ENCODE data around the gene PLXNA4. TPM values are rescaled to one million over a fixed set of nuclear protein-coding genes. Genes with fewer than 3 reads are reported as not detected.

The PLXNA4 gene
- 0.22 and 0.28 TPM in 2 replicates for polyA plus RNA-seq (2011; rRNA removed)
- polyA minus RNA-seq (2011; rRNA and poly(A)+ RNA removed), result 0.87 and 1.0 TPM in 2 replicates

- no peaks in the 10 kb centered on the region for H3K36me3 ChIP-seq (ENCODE audit: control insufficient read depth, insufficient read depth, low read length)
- H3K4me3 ChIP-seq (ENCODE audit: low read depth, low read length), result peak within 1 kb of the TSS; percentile 14
- ChIA-PET POLR2A (no interaction called here), CTCF (no interaction called here)
- no peak for DNase-seq (ENCODE audit: low read depth)
- no peak for TF ChIP-seq CTCF (IDR thresholded peaks at IDR 0.05; ENCODE audit: insufficient read depth, low read depth, low read length)
- peaks cover 48% of the 10 kb centered on the region for H3K27me3 ChIP-seq (ENCODE audit: control insufficient read depth, insufficient read depth, low read length)
Measured at GRCh38 chr7:132575982-132576720, at the start of gene PLXNA4. TSS of gene PLXNA4 (minus strand) at chr7:132576470. CDS start at chr7:132508693, 67,777 bp downstream.

- ChIA-PET CTCF (no interaction called here), POLR2A (no interaction called here)
- Histone ChIP-seq H3K27me3 (ENCODE audit: control insufficient read depth, insufficient read depth, low read length) (no peaks in the 10 kb centered on the region), H3K36me3 (ENCODE audit: control insufficient read depth, insufficient read depth, low read length) (no peaks in the 10 kb centered on the region), H3K4me3 (ENCODE audit: low read depth, low read length) (no peak overlapping the region)
- TF ChIP-seq CTCF (IDR thresholded peaks at IDR 0.05; ENCODE audit: insufficient read depth, low read depth, low read length), result no peak
- no peak for DNase-seq (ENCODE audit: low read depth)
Measured at GRCh38 chr7:132625651-132626050, 49.4 kb upstream of the PLXNA4 start.

GRCh38 chr7:132622081-132622480 is 45.8 kb upstream of the PLXNA4 start:
- DNase-seq (ENCODE audit: low read depth), result no peak
- no peaks in the 10 kb centered on the region for H3K36me3 ChIP-seq (ENCODE audit: control insufficient read depth, insufficient read depth, low read length)
- CTCF ChIA-PET, result interaction anchor here (0.7 to 1.0 kb wide), 2 partner anchors 42 to 557 kb away, joined by 3 to 6 read pairs; no protein-coding TSS in a partner anchor
- TF ChIP-seq CTCF (IDR thresholded peaks at IDR 0.05; ENCODE audit: insufficient read depth, low read depth, low read length), result no peak
- POLR2A ChIA-PET, result no interaction called here
- H3K27me3 ChIP-seq (ENCODE audit: control insufficient read depth, insufficient read depth, low read length), result no peaks in the 10 kb centered on the region
- no peak overlapping the region for H3K4me3 ChIP-seq (ENCODE audit: low read depth, low read length)

GRCh38 chr7:132619967-132620366 is 43.7 kb upstream of the PLXNA4 start:
- no peaks in the 10 kb centered on the region for H3K36me3 ChIP-seq (ENCODE audit: control insufficient read depth, insufficient read depth, low read length)
- no peaks in the 10 kb centered on the region for H3K27me3 ChIP-seq (ENCODE audit: control insufficient read depth, insufficient read depth, low read length)
- no peak overlapping the region for H3K4me3 ChIP-seq (ENCODE audit: low read depth, low read length)
- ChIA-PET POLR2A (no interaction called here), CTCF (interaction anchor here (0.7 kb wide), 1 partner anchor 699 kb away, joined by 3 read pairs; no protein-coding TSS in a partner anchor)
- no peak for TF ChIP-seq CTCF (IDR thresholded peaks at IDR 0.05; ENCODE audit: insufficient read depth, low read depth, low read length)
- DNase-seq (ENCODE audit: low read depth), result no peak

- TF ChIP-seq CTCF (IDR thresholded peaks at IDR 0.05; ENCODE audit: insufficient read depth, low read depth, low read length), result no peak
- DNase-seq (ENCODE audit: low read depth), result no peak
- Histone ChIP-seq H3K4me3 (ENCODE audit: low read depth, low read length) (no peak overlapping the region), H3K27me3 (ENCODE audit: control insufficient read depth, insufficient read depth, low read length) (no peaks in the 10 kb centered on the region), H3K36me3 (ENCODE audit: control insufficient read depth, insufficient read depth, low read length) (no peaks in the 10 kb centered on the region)
- ChIA-PET POLR2A (no interaction called here), CTCF (no interaction called here)
Measured at GRCh38 chr7:132618956-132619305, 42.7 kb upstream of the PLXNA4 start.
